CD14-positive monocyte (primary cell): Measurements from ENCODE around the gene CMTM3. TPM values are rescaled to one million over a fixed set of nuclear protein-coding genes. Genes with fewer than 3 reads are reported as not detected.
A peak's percentile ranks its signal among the peaks of the same experiment; 100 is the strongest.

ENCODE experiments used
- DNase-seq, 3 donors: peaks; one replicate each; pipeline ENCODE4 v3.0.0-alpha.2; 2011 to 2022
- H2AFZ ChIP-seq: 2 replicates; pipeline ENCODE4 v1.6.0; 2012; ENCODE audit warnings: mild to moderate bottlenecking, low read depth, low read length, inconsistent platforms; ENCODE audit not compliant: insufficient read depth, poor library complexity, severe bottlenecking
- H3K27ac ChIP-seq, 2 donors: 1 replicate in 1 of 2; 2 replicates in 1 of 2; pipeline ENCODE4 v1.5.1; 2012 to 2013; ENCODE audit warnings: low read length in 2 of 2, control low read depth in 1 of 2, inconsistent platforms in 1 of 2, low read depth in 1 of 2, mild to moderate bottlenecking in 1 of 2
- H3K27me3 ChIP-seq, 2 donors: one replicate each; pipeline versions ENCODE4 v1.6.0 to v1.6.1; 2011 to 2013; ENCODE audit warnings: low read length in 2 of 2; ENCODE audit not compliant: control insufficient read depth in 2 of 2, insufficient read depth in 2 of 2
- H3K36me3 ChIP-seq, 2 donors: replicated peaks in 1 of 2; 1 replicate in 1 of 2; 2 replicates in 1 of 2; pipeline versions ENCODE4 v1.5.1 to v1.6.1; 2012 to 2013; ENCODE audit warnings: low read length in 2 of 2, control low read depth in 1 of 2, inconsistent platforms in 1 of 2, mild to moderate bottlenecking in 1 of 2; ENCODE audit not compliant: insufficient read depth in 2 of 2, control insufficient read depth in 1 of 2
- H3K4me1 ChIP-seq, 2 donors: 1 replicate in 1 of 2; 2 replicates in 1 of 2; pipeline versions ENCODE4 v1.5.1 to v1.6.1; 2012 to 2013; ENCODE audit warnings: low read length in 2 of 2, control low read depth in 1 of 2, inconsistent platforms in 1 of 2, mild to moderate bottlenecking in 1 of 2, moderate library complexity in 1 of 2; ENCODE audit not compliant: insufficient read depth in 2 of 2, control insufficient read depth in 1 of 2
- H3K4me2 ChIP-seq: replicated peaks from 2 replicates; pipeline ENCODE3; 2012; ENCODE audit warnings: low read length, moderate library complexity, mild to moderate bottlenecking; ENCODE audit not compliant: poor library complexity, severe bottlenecking; ENCODE audit errors: extremely low read depth
- H3K4me3 ChIP-seq, 3 experiments: fragments of 200-600 bp in 1 of 3; sonication (generic) in 1 of 3; replicated peaks in 1 of 3; 1 replicate in 2 of 3; 2 replicates in 1 of 3; pipeline ENCODE4 v1.5.1; 2011 to 2013; ENCODE audit warnings: low read length in 3 of 3, mild to moderate bottlenecking in 3 of 3, control low read depth in 2 of 3, low read depth in 2 of 3, inconsistent platforms in 1 of 3, moderate library complexity in 1 of 3
- H3K79me2 ChIP-seq: 2 replicates; pipeline ENCODE4 v1.6.0; 2012; ENCODE audit warnings: mild to moderate bottlenecking, control low read depth, inconsistent platforms, low read length, moderate library complexity; ENCODE audit not compliant: insufficient read depth
- H3K9ac ChIP-seq: 2 replicates; pipeline ENCODE4 v1.6.0; 2017; ENCODE audit warnings: low read length, mild to moderate bottlenecking; ENCODE audit not compliant: insufficient read depth, poor library complexity, severe bottlenecking
- H3K9me3 ChIP-seq, 2 donors: replicated peaks in 1 of 2; 1 replicate in 1 of 2; 2 replicates in 1 of 2; pipeline versions ENCODE4 v1.5.1 to v1.6.1; 2012 to 2013; ENCODE audit warnings: low read length in 2 of 2, control low read depth in 1 of 2; ENCODE audit not compliant: control insufficient read depth in 1 of 2, insufficient read depth in 1 of 2
- H4K20me1 ChIP-seq: 2 replicates; pipeline ENCODE4 v1.6.0; 2012; ENCODE audit warnings: mild to moderate bottlenecking, low read length, control low read depth, moderate library complexity; ENCODE audit not compliant: insufficient read depth
- H3K27ac Mint-ChIP-seq, 7 donors: one replicate each; pipeline ENCODE4 v1.8.0; 2020; ENCODE audit warnings: mild to moderate bottlenecking in 7 of 7, mixed read lengths in 7 of 7, moderate library complexity in 6 of 7, inconsistent platforms in 2 of 7
- H3K27me3 Mint-ChIP-seq, 3 donors: one replicate each; pipeline ENCODE4 v1.8.0; 2021 to 2022; ENCODE audit warnings: low read depth in 3 of 3, mild to moderate bottlenecking in 3 of 3, mixed read lengths in 3 of 3, moderate library complexity in 3 of 3, inconsistent platforms in 1 of 3
- H3K36me3 Mint-ChIP-seq, 2 donors: one replicate each; pipeline ENCODE4 v1.8.0; 2020; ENCODE audit warnings: mixed read lengths in 2 of 2, inconsistent platforms in 1 of 2, mild to moderate bottlenecking in 1 of 2
- H3K4me1 Mint-ChIP-seq: one replicate; pipeline ENCODE4 v1.8.0; 2020; ENCODE audit warnings: mild to moderate bottlenecking, mixed read lengths
- H3K4me3 Mint-ChIP-seq, 2 donors: one replicate each; pipeline ENCODE4 v1.8.0; 2020; ENCODE audit warnings: mild to moderate bottlenecking in 2 of 2, mixed read lengths in 2 of 2, moderate library complexity in 1 of 2
- H3K9me3 Mint-ChIP-seq, 7 donors: one replicate each; pipeline ENCODE4 v1.8.0; 2020 to 2022; ENCODE audit warnings: mixed read lengths in 7 of 7, mild to moderate bottlenecking in 6 of 7, moderate library complexity in 6 of 7, inconsistent platforms in 2 of 7
- WGBS: methylation state at CpG from one replicate; pipeline ENCODE4 v1.1.5; 2013; ENCODE audit warnings: missing lambda C conversion rate; ENCODE audit not compliant: insufficient coverage; 5-methylcytosine and 5-hydroxymethylcytosine counted together
- intact Hi-C, 2 donors: fragments of 100-400 bp; cut with micrococcal nuclease; formaldehyde crosslinking; loops; one replicate each; pipeline versions ENCODE4 v1.15.0 to v1.15.1; 2023
- polyA plus RNA-seq, 3 donors: library from polyadenylated mRNA; depleted of rRNA in 1 of 3; unstranded in 2 of 3; stranded (reverse) in 1 of 3; fragments of 300-500 nt in 2 of 3; fragments of >200 nt in 1 of 3; fragmentation: Illumina TruSeq in 2 of 3; gene quantifications; 1 replicate in 2 of 3; 2 replicates in 1 of 3; pipeline ENCODE4 v1.2.3, GENCODE V29; 2012 to 2021
- TF ChIP-seq, protein P1 (sequence below): fragments of 200-600 bp; IDR thresholded peaks from one replicate; pipeline ENCODE4 v1.8.0; 2022; ENCODE audit warnings: antibody characterized with exemption, mild to moderate bottlenecking

Gene CMTM3
- polyA plus RNA-seq, 3 donors: 125 to 131 (median 126) TPM

DNA sequence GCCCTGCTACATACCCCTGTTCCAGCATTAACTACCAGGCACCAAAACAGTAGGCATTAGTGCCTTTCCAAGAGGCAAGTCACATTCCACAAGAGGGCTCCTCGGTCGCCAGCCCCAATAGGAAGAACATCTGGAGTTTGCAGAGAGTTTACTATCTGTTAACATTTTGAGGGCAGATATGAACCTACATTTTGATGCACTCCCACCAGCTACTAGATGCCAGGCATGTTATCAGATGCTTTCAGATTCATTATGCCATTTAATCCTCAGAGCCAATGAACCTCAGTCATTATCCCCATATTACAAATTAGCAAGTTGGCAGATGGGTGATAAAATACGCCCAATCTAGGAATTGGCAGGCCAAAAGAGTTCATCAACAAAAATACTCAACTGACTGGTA is 29.4 kb upstream of the CMTM3 start:
- no peak overlapping the region for H3K4me3 Mint-ChIP-seq
- intact Hi-C loops: no loop called here

DNA sequence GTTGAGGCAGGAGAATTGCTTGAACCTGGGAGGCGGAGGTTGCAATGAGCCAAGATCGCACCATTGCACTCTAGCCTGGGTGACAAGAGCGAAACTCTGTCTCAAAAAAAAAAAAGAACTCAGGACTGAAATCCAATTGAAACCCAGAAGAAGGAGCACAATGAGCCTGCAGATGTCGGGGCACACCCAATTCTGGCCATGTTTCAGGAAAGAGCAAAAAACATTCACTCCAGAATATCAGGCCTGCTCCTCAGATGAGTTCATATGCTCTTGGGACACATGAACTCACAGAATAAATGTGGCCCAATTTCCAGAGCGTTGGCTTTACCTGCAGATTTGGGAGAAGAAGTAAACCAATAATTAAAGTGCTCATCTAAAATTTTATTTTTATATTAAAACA is 28.2 kb upstream of the CMTM3 start:
- peaks cover 0 to 11% (median 4%) of the 10 kb centered on the region in 7 donors for H3K9me3 Mint-ChIP-seq
- H3K4me1 Mint-ChIP-seq: peaks cover 39% of the 10 kb centered on the region
- no peak overlapping the region for H3K9ac ChIP-seq
- peaks cover 0 to 6% of the 10 kb centered on the region in 2 donors for H3K9me3 ChIP-seq
- H3K4me1 ChIP-seq: peaks cover 11 to 14% of the 10 kb centered on the region in 2 donors
- H3K36me3 ChIP-seq: no peaks in the 10 kb centered on the region
- peaks cover 34 to 40% of the 10 kb centered on the region in 2 donors for H3K36me3 Mint-ChIP-seq
- no peak overlapping the region for H3K27ac ChIP-seq
- H3K27me3 ChIP-seq: peaks cover 27 to 32% of the 10 kb centered on the region in 2 donors
- H3K27me3 Mint-ChIP-seq: peaks cover 36 to 39% (median 38%) of the 10 kb centered on the region in 3 donors
- H3K4me3 Mint-ChIP-seq: no peak overlapping the region
- WGBS: 86% methylated on average over 1 of the region's 5 CpGs
- no peak overlapping the region for H3K27ac Mint-ChIP-seq
- no peak for DNase-seq
- no peaks in the 10 kb centered on the region for H3K79me2 ChIP-seq
- H4K20me1 ChIP-seq: no peaks in the 10 kb centered on the region
- no peak overlapping the region for H3K4me3 ChIP-seq
- H3K4me2 ChIP-seq: no peak overlapping the region
- intact Hi-C loops: no loop called here
- H2AFZ ChIP-seq: no peak overlapping the region
- TF ChIP-seq, protein P1, sequence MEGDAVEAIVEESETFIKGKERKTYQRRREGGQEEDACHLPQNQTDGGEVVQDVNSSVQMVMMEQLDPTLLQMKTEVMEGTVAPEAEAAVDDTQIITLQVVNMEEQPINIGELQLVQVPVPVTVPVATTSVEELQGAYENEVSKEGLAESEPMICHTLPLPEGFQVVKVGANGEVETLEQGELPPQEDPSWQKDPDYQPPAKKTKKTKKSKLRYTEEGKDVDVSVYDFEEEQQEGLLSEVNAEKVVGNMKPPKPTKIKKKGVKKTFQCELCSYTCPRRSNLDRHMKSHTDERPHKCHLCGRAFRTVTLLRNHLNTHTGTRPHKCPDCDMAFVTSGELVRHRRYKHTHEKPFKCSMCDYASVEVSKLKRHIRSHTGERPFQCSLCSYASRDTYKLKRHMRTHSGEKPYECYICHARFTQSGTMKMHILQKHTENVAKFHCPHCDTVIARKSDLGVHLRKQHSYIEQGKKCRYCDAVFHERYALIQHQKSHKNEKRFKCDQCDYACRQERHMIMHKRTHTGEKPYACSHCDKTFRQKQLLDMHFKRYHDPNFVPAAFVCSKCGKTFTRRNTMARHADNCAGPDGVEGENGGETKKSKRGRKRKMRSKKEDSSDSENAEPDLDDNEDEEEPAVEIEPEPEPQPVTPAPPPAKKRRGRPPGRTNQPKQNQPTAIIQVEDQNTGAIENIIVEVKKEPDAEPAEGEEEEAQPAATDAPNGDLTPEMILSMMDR: no peak

More for the DNA sequence above, 29.4 kb upstream of the CMTM3 start:
- H2AFZ ChIP-seq: no peak overlapping the region
- peaks cover 41 to 42% of the 10 kb centered on the region in 2 donors for H3K36me3 Mint-ChIP-seq
- peaks cover 0 to 6% of the 10 kb centered on the region in 2 donors for H3K9me3 ChIP-seq
- H3K27me3 Mint-ChIP-seq: peaks cover 29 to 35% (median 31%) of the 10 kb centered on the region in 3 donors
- H3K9me3 Mint-ChIP-seq: peaks cover 0 to 11% (median 4%) of the 10 kb centered on the region in 7 donors
- WGBS: no CpG with 5 or more reads among the region's 3 CpGs
- H3K4me1 ChIP-seq: peaks cover 13 to 15% of the 10 kb centered on the region in 2 donors
- no peaks in the 10 kb centered on the region for H3K79me2 ChIP-seq
- no peak overlapping the region for H3K4me2 ChIP-seq
- DNase-seq: no peak
- TF ChIP-seq, protein P1: no peak
- peak overlapping the region in 1 of 7 donors; percentile 40 for H3K27ac Mint-ChIP-seq
- H3K36me3 ChIP-seq: peaks cover 0 to 1% of the 10 kb centered on the region in 2 donors
- no peak overlapping the region for H3K9ac ChIP-seq
- H3K4me1 Mint-ChIP-seq: peaks cover 35% of the 10 kb centered on the region
- H3K4me3 ChIP-seq: no peak overlapping the region
- no peak overlapping the region for H3K27ac ChIP-seq
- peaks cover 4% of the 10 kb centered on the region for H4K20me1 ChIP-seq
- H3K27me3 ChIP-seq: peaks cover 26 to 29% of the 10 kb centered on the region in 2 donors
